Mucosa of descending colon (tissue), 3 donors: Measurements from ENCODE around the gene COMMD9. TPM values are rescaled to one million over a fixed set of nuclear protein-coding genes. Genes with fewer than 3 reads are reported as not detected.

Source experiments
- ATAC-seq: fragments of 200-7000 bp; cut with Tn5 transposase; one replicate; pipeline ENCODE4 v1.9.1; 2020; ENCODE audit warnings: mild to moderate bottlenecking, moderate library complexity
- DNase-seq, 3 donors: peaks; one replicate each; pipeline ENCODE4 v3.0.0-alpha.2; 2020
- H3K36me3 ChIP-seq: fragments of 200-600 bp; one replicate; pipeline ENCODE4 v1.8.0; 2021; ENCODE audit warnings: low read depth, mild to moderate bottlenecking
- H3K4me1 ChIP-seq: fragments of 200-600 bp; one replicate; pipeline ENCODE4 v1.8.0; 2021; ENCODE audit warnings: low read depth, mild to moderate bottlenecking
- H3K4me3 ChIP-seq: fragments of 200-600 bp; one replicate; pipeline ENCODE4 v1.8.0; 2021; ENCODE audit warnings: mild to moderate bottlenecking
- H3K9me3 ChIP-seq: fragments of 200-600 bp; one replicate; pipeline ENCODE4 v1.8.0; 2021; ENCODE audit warnings: mild to moderate bottlenecking
- CTCF ChIP-seq: fragments of 200-600 bp; IDR thresholded peaks from one replicate; pipeline ENCODE4 v1.8.0; 2022; ENCODE audit warnings: antibody characterized with exemption, mild to moderate bottlenecking
- intact Hi-C, 2 donors: fragments of 100-400 bp; cut with DNase I in 1 of 2; cut with micrococcal nuclease in 1 of 2; formaldehyde crosslinking; loops; one replicate each; pipeline versions ENCODE4 v1.11.0 to v1.11.1; 2022; cut with DNase I, micrococcal nuclease
- total RNA-seq, 3 donors: library from RNA; stranded (reverse); fragmentation: NEBNext Ultra II Directional in 2 of 3; extraction: Animal tissue kit (Norgen Biotek cat#: 25700) in 2 of 3; gene quantifications; one replicate each; pipeline versions ENCODE4 v1.2.1 to v1.2.4, GENCODE V29; 2021 to 2023
- donor health status: DM: no; HTN: no; CAD: no; lungs with moderate emphysema.
- donor health status: DM: no; HTN: no; CAD: no.
- donor health status: DM: no; HTN: yes; CAD: no.

Gene COMMD9
- total RNA-seq, 3 donors from 2014 or later: 35.4 to 64.0 (median 40.8) TPM

GRCh38 chr11:36306888-36307287 is 17.7 kb upstream of the COMMD9 start:
- TF ChIP-seq CTCF: no peak
- Histone ChIP-seq H3K4me3 (no peak overlapping the region), H3K36me3 (no peaks in the 10 kb centered on the region), H3K4me1 (peaks cover 12% of the 10 kb centered on the region), H3K9me3 (no peaks in the 10 kb centered on the region)
- no peak for ATAC-seq
- no peak for DNase-seq
- intact Hi-C loops: no loop called here

- no peak for TF ChIP-seq CTCF
- ATAC-seq (peak; percentile 53), DNase-seq (no peak)
- Histone ChIP-seq H3K4me3 (no peak overlapping the region), H3K4me1 (peaks cover 16% of the 10 kb centered on the region), H3K9me3 (no peaks in the 10 kb centered on the region), H3K36me3 (no peaks in the 10 kb centered on the region)
- intact Hi-C loops: no loop called here
Observed at GRCh38 chr11:36305047-36305446, 15.8 kb upstream of the COMMD9 start.

GRCh38 chr11:36304351-36304750 is 15.1 kb upstream of the COMMD9 start:
- intact Hi-C loops: loop anchor here in 1 of 2 donors (5.0 kb wide), 1 partner anchor 68 kb away; no protein-coding TSS in a partner anchor
- Histone ChIP-seq H3K9me3 (no peaks in the 10 kb centered on the region), H3K36me3 (no peaks in the 10 kb centered on the region), H3K4me1 (peaks cover 20% of the 10 kb centered on the region), H3K4me3 (no peak overlapping the region)
- no peak for TF ChIP-seq CTCF
- DNase-seq (no peak), ATAC-seq (peak; percentile 43)

- ATAC-seq: peak; percentile 84
- intact Hi-C loops: loop anchor here in 1 of 2 donors (5.0 kb wide), 1 partner anchor 72 kb away; no protein-coding TSS in a partner anchor
- Histone ChIP-seq H3K4me3 (no peak overlapping the region), H3K4me1 (peaks cover 29% of the 10 kb centered on the region), H3K9me3 (no peaks in the 10 kb centered on the region), H3K36me3 (no peaks in the 10 kb centered on the region)
- peak; percentile 86 to 90 (median 88) for DNase-seq
- no peak for TF ChIP-seq CTCF
Observed at GRCh38 chr11:36300650-36301049, 11.4 kb upstream of the COMMD9 start.

- Histone ChIP-seq H3K4me3 (no peak overlapping the region), H3K9me3 (no peaks in the 10 kb centered on the region), H3K4me1 (peaks cover 22% of the 10 kb centered on the region), H3K36me3 (no peaks in the 10 kb centered on the region)
- intact Hi-C loops: loop anchor here in 1 of 2 donors (10.0 kb wide), 1 partner anchor 178 kb away; no protein-coding TSS in a partner anchor
- ATAC-seq (peak; percentile 85), DNase-seq (peak in 2 of 3 donors; percentile 56 to 79)
- no peak for TF ChIP-seq CTCF
Observed at GRCh38 chr11:36296884-36297543, 7.8 kb upstream of the COMMD9 start.
